Endothelial cell of umbilical vein (primary cell): ENCODE data around the gene EEFSEC. TPM values are rescaled to one million over a fixed set of nuclear protein-coding genes. Genes with fewer than 3 reads are reported as not detected.

Experiments used
- BruUV-seq: library from RNA; stranded (reverse); fragments of 400-500 nt; replicated peaks from 2 replicates; lab custom pipeline; 2021; lab: Mats Ljungman, UMichigan
- CTCF ChIA-PET: fragments of 300-600, 350-600 bp; sonication (Branson Sonifier 250); formaldehyde crosslinking; loops from one replicate; lab custom pipeline; 2021; ENCODE audit warnings: antibody characterized with exemption, inconsistent platforms; lab: Charles Lee
- POLR2A ChIA-PET: fragments of 300-600, 350-600 bp; sonication (Branson Sonifier 250); formaldehyde crosslinking; loops from one replicate; lab custom pipeline; 2021; ENCODE audit warnings: antibody characterized with exemption, inconsistent platforms; lab: Charles Lee
- DNase-seq: peaks from one replicate; pipeline ENCODE4 v3.0.0-alpha.2; 2011; ENCODE audit warnings: low read depth, low spot score
- FAIRE-seq: peaks from 2 replicates; lab custom pipeline; 2011; peaks lifted over from hg19 to GRCh38; lab: Jason Lieb, UNC
- H2AFZ ChIP-seq: 2 replicates; pipeline ENCODE4 v1.6.0; 2012; ENCODE audit warnings: low read depth, low read length, control low read depth, inconsistent platforms
- H3K27ac ChIP-seq: 2 replicates; pipeline ENCODE4 v1.5.1; 2011; ENCODE audit warnings: low read depth, mild to moderate bottlenecking, control low read depth, low read length, moderate library complexity; ENCODE audit not compliant: insufficient read depth
- H3K27me3 ChIP-seq, 2 experiments: 2 replicates each; pipeline versions ENCODE4 v1.6.0 to v1.6.1; 2011; ENCODE audit warnings: low read length in 2 of 2, mixed read lengths in 1 of 2; ENCODE audit not compliant: control insufficient read depth in 2 of 2, insufficient read depth in 2 of 2
- H3K36me3 ChIP-seq, 2 experiments: 2 replicates in 1 of 2; 3 replicates in 1 of 2; pipeline ENCODE4 v1.5.1; 2011; ENCODE audit warnings: low read length in 2 of 2, mild to moderate bottlenecking in 1 of 2, moderate library complexity in 1 of 2; ENCODE audit not compliant: control insufficient read depth in 2 of 2, insufficient read depth in 2 of 2; ENCODE audit errors: extremely low read depth in 1 of 2
- H3K4me1 ChIP-seq: 3 replicates; pipeline ENCODE4 v1.5.1; 2011; ENCODE audit warnings: mild to moderate bottlenecking, low read length; ENCODE audit not compliant: control insufficient read depth, insufficient read depth; ENCODE audit errors: extremely low read depth
- H3K4me2 ChIP-seq: 2 replicates; pipeline ENCODE4 v1.6.1; 2011; ENCODE audit warnings: low read length, control low read depth, mixed read lengths; ENCODE audit not compliant: insufficient read depth
- H3K4me3 ChIP-seq, 3 experiments: fragments of 200-600 bp in 1 of 3; sonication (generic), shearing (Covaris generic) in 1 of 3; replicated peaks in 1 of 3; 2 replicates each; pipeline ENCODE4 v1.5.1; 2011 to 2016; ENCODE audit warnings: control low read depth in 3 of 3, low read length in 3 of 3, mild to moderate bottlenecking in 2 of 3, inconsistent platforms in 1 of 3, low read depth in 1 of 3, moderate library complexity in 1 of 3; ENCODE audit not compliant: insufficient read depth in 1 of 3
- H3K79me2 ChIP-seq: 2 replicates; pipeline ENCODE4 v1.6.0; 2012; ENCODE audit warnings: low read length, inconsistent platforms; ENCODE audit not compliant: control insufficient read depth, insufficient read depth
- H3K9ac ChIP-seq: replicated peaks from 2 replicates; pipeline ENCODE3; 2011; ENCODE audit warnings: low read length, control low read depth; ENCODE audit not compliant: insufficient read depth; ENCODE audit errors: extremely low read depth
- H3K9me1 ChIP-seq: replicated peaks from 3 replicates; pipeline ENCODE4 v1.6.0; 2011; ENCODE audit warnings: mild to moderate bottlenecking, low read length; ENCODE audit not compliant: control insufficient read depth, insufficient read depth; ENCODE audit errors: extremely low read depth
- H3K9me3 ChIP-seq: replicated peaks from 2 replicates; pipeline ENCODE4 v1.5.1; 2012; ENCODE audit warnings: low read length, inconsistent platforms; ENCODE audit not compliant: control insufficient read depth, insufficient read depth
- H4K20me1 ChIP-seq: replicated peaks from 2 replicates; pipeline ENCODE3; 2011; ENCODE audit warnings: mild to moderate bottlenecking, low read length; ENCODE audit not compliant: control insufficient read depth, insufficient read depth; ENCODE audit errors: extremely low read depth
- EZH2 ChIP-seq: IDR thresholded peaks from 2 replicates; pipeline ENCODE4 v1.6.1; 2012; ENCODE audit warnings: borderline replicate concordance, low read depth, mild to moderate bottlenecking, moderate library complexity, low read length, inconsistent platforms; ENCODE audit not compliant: severe bottlenecking
- GATA2 ChIP-seq: IDR thresholded peaks from 2 replicates; pipeline ENCODE4 v1.7.0; 2011; ENCODE audit warnings: low read depth, mild to moderate bottlenecking, moderate library complexity, mixed read lengths, low read length; ENCODE audit not compliant: insufficient read length, insufficient read depth
- JUN ChIP-seq: IDR thresholded peaks from 2 replicates; pipeline ENCODE4 v1.6.1; 2011; ENCODE audit warnings: borderline replicate concordance, low read depth; ENCODE audit not compliant: insufficient read length, insufficient read depth
- MYC ChIP-seq: IDR thresholded peaks from one replicate; pipeline ENCODE4 v1.6.1; 2011; ENCODE audit warnings: mild to moderate bottlenecking, low read depth, low read length
- POLR2A ChIP-seq: IDR thresholded peaks from 2 replicates; pipeline ENCODE4 v1.6.1; 2012; ENCODE audit warnings: low read depth, mild to moderate bottlenecking, control low read depth, low read length
- POLR2AphosphoS5 ChIP-seq: IDR thresholded peaks from 2 replicates; pipeline ENCODE4 v1.6.1; 2012; ENCODE audit warnings: low read depth, mild to moderate bottlenecking, control low read depth, low read length, moderate library complexity; ENCODE audit not compliant: insufficient read depth
- dilution Hi-C: fragments of 300-500 bp; cut with MboI; formaldehyde crosslinking; loops from one replicate; pipeline ENCODE4 v1.15.0; 2019; ENCODE audit warnings: low sequenced_read_pairs; ENCODE audit not compliant: extremely low pct_ligation_motif_present
- intact Hi-C: fragments of 100-400 bp; cut with micrococcal nuclease; formaldehyde crosslinking; loops from one replicate; pipeline ENCODE4 v1.10.0; 2022
- polyA plus RNA-seq, 4 experiments: library from polyadenylated mRNA; depleted of rRNA in 3 of 4; stranded (reverse) in 3 of 4; unstranded in 1 of 4; fragments of >200 nt; gene quantifications; 2 replicates each; pipeline versions ENCODE4 v1.2.1 to v1.2.3, GENCODE V29; 2011 to 2012; ENCODE audit warnings: missing spikeins in 1 of 4
- total RNA-seq: library from RNA; stranded (reverse); gene quantifications from 2 replicates; pipeline ENCODE4 v1.2.3, GENCODE V29; 2021
- TF ChIP-seq, protein P1 (sequence below): IDR thresholded peaks from 2 replicates; pipeline ENCODE4 v1.6.1; 2011; ENCODE audit not compliant: insufficient read depth, insufficient read length
- TF ChIP-seq, protein P2 (sequence below), 2 donors: IDR thresholded peaks; 1 replicate in 1 of 2; 2 replicates in 1 of 2; pipeline ENCODE4 v1.5.1; 2011; ENCODE audit warnings: low read length in 2 of 2, mild to moderate bottlenecking in 2 of 2, moderate library complexity in 2 of 2, control low read depth in 1 of 2, inconsistent platforms in 1 of 2, low read depth in 1 of 2; ENCODE audit not compliant: insufficient read depth in 1 of 2; ENCODE audit errors: extremely low read depth in 1 of 2

The EEFSEC gene
- total and polyA plus RNA-seq, 2 donors (not counting 3 experiments of a cell fraction or from before 2014, with no cell fraction given) = 13.1 to 14.5 TPM

DNA sequence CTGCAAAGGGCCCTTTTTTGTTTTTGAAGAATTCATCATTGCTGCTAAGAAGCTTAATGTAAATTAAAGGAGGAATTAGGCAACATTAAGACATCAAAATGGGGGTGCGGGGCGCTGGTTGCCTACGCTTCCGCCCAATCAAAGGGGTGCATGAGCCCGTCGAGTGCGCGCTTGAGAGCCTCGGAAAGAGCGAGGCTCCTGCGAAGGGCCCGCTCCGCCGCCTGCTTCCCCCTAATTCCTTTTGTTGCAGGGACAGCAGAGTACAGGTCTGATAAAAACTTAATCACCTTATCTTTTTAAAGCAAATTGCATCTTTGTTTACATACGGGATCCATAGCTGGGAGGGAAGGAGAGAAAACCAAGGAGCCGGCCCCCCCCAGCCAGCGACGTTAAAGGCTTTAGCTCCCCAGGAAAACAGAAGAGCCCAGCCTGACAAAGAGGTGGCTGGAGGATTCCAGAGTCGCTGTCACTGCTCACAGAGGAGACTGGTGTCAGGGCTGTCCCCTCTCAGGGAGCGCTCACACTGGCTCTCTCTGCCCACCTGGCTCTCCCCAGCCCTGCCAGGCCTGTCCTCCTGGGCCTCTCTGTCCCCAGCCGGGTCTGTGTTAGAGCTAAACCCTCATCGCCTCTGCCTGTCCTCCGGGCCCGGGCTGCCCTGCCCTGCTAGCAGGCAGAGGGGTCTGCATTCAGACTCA lies 246.1 kb downstream of the EEFSEC start:
- no peak for DNase-seq
- Histone ChIP-seq H3K4me3 (no peak overlapping the region), H3K9me1 (no peaks in the 10 kb centered on the region), H3K36me3 (no peaks in the 10 kb centered on the region), H2AFZ (no peak overlapping the region), H3K27me3 (no peaks in the 10 kb centered on the region), H3K4me1 (peaks cover 6% of the 10 kb centered on the region), H3K79me2 (no peaks in the 10 kb centered on the region), H3K9ac (no peak overlapping the region), H4K20me1 (no peaks in the 10 kb centered on the region), H3K4me2 (no peak overlapping the region), H3K27ac (no peak overlapping the region), H3K9me3 (no peaks in the 10 kb centered on the region)
- ChIA-PET CTCF (interaction anchor here (1.2 to 1.5 kb wide), 3 partner anchors 27 to 48 kb away, joined by 3 to 5 read pairs (median 4); no protein-coding TSS in a partner anchor), POLR2A (no interaction called here)
- no TSS peak for BruUV-seq
- intact Hi-C loops (no loop called here), dilution Hi-C loops (no loop called here)
- TF ChIP-seq GATA2 = no peak
- no peak for FAIRE-seq

DNA sequence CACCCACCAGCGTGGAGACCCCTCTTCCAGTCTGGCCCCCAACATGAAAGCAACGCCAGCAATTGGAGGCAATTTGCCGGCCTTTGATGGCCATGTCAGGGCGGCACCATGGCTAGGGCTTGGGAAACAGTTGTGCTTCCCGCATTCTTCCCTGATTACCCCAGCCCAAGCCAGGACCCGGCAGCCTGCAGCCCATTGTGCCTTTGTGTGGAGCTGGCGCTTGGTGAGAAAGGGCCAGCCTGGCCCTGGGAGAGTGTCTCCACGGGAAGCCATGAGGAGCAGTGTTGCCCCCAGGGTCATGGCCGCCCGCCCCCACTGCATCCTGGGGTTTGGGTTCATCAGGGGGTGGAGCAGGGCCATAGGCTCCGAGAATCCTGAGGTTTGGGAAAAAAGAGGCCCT lies 247.4 kb downstream of the EEFSEC start:
- POLR2A ChIA-PET = no interaction called here
- TF ChIP-seq, protein P1, sequence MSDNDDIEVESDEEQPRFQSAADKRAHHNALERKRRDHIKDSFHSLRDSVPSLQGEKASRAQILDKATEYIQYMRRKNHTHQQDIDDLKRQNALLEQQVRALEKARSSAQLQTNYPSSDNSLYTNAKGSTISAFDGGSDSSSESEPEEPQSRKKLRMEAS = no peak
- no peak for TF ChIP-seq GATA2
- TF ChIP-seq, protein P2, sequence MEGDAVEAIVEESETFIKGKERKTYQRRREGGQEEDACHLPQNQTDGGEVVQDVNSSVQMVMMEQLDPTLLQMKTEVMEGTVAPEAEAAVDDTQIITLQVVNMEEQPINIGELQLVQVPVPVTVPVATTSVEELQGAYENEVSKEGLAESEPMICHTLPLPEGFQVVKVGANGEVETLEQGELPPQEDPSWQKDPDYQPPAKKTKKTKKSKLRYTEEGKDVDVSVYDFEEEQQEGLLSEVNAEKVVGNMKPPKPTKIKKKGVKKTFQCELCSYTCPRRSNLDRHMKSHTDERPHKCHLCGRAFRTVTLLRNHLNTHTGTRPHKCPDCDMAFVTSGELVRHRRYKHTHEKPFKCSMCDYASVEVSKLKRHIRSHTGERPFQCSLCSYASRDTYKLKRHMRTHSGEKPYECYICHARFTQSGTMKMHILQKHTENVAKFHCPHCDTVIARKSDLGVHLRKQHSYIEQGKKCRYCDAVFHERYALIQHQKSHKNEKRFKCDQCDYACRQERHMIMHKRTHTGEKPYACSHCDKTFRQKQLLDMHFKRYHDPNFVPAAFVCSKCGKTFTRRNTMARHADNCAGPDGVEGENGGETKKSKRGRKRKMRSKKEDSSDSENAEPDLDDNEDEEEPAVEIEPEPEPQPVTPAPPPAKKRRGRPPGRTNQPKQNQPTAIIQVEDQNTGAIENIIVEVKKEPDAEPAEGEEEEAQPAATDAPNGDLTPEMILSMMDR (IDR thresholded peaks at IDR 0.05; ENCODE audit: extremely low read depth in 1 of 2, insufficient read depth in 1 of 2, low read depth in 1 of 2, low read length in 2 of 2) = no peak
- TF ChIP-seq EZH2 = no peak
- TF ChIP-seq POLR2AphosphoS5 = no peak
- TF ChIP-seq JUN = no peak
- no peak for TF ChIP-seq MYC
- TF ChIP-seq POLR2A = no peak
- no peaks in the 10 kb centered on the region for H3K9me3 ChIP-seq

More for the DNA sequence above, 247.4 kb downstream of the EEFSEC start:
- CTCF ChIA-PET = no interaction called here
- no TSS peak for BruUV-seq
- Histone ChIP-seq H4K20me1 (no peaks in the 10 kb centered on the region), H3K36me3 (no peaks in the 10 kb centered on the region), H3K27me3 (no peaks in the 10 kb centered on the region), H2AFZ (no peak overlapping the region), H3K4me1 (no peaks in the 10 kb centered on the region), H3K27ac (no peak overlapping the region), H3K9ac (no peak overlapping the region), H3K9me1 (no peaks in the 10 kb centered on the region), H3K4me3 (no peak overlapping the region), H3K4me2 (no peak overlapping the region), H3K79me2 (no peaks in the 10 kb centered on the region)
- intact Hi-C loops (no loop called here), dilution Hi-C loops (no loop called here)
- no peak for DNase-seq
- FAIRE-seq = no peak
